Caco-2 (cell line): ENCODE measurements around the gene KCTD17. TPM values are rescaled to one million over a fixed set of nuclear protein-coding genes. Genes with fewer than 3 reads are reported as not detected.

Source experiments
- BruUV-seq: library from RNA; stranded (reverse); fragments of 400-500 nt; replicated peaks from 2 replicates; lab custom pipeline; 2021; lab: Mats Ljungman, UMichigan
- CTCF ChIA-PET: fragments of 300-600 bp; sonication (Branson Sonifier 250); formaldehyde crosslinking; loops from one replicate; lab custom pipeline; 2022; ENCODE audit warnings: antibody characterized with exemption; lab: Charles Lee
- POLR2A ChIA-PET: fragments of 300-600 bp; sonication (Branson Sonifier 250); formaldehyde crosslinking; loops from one replicate; lab custom pipeline; 2022; ENCODE audit warnings: antibody characterized with exemption; lab: Charles Lee
- DNase-seq, 2 experiments: peaks; one replicate each; pipeline versions ENCODE4 v3.0.0 to v3.0.0-alpha.2; 2020 to 2022
- H3K27me3 ChIP-seq: replicated peaks from 2 replicates; pipeline ENCODE4 v1.6.0; 2011; ENCODE audit warnings: low read length; ENCODE audit not compliant: control insufficient read depth, insufficient read depth
- H3K36me3 ChIP-seq: 2 replicates; pipeline ENCODE4 v1.5.1; 2011; ENCODE audit warnings: low read length; ENCODE audit not compliant: control insufficient read depth, insufficient read depth
- H3K4me1 ChIP-seq: fragments of 250-450 bp; sonication (Bioruptor Pico); 2 replicates; pipeline ENCODE4 v1.5.1; 2020; ENCODE audit warnings: mild to moderate bottlenecking
- H3K4me3 ChIP-seq: 2 replicates; pipeline ENCODE4 v1.5.1; 2011; ENCODE audit warnings: low read depth, mild to moderate bottlenecking, control low read depth, low read length
- H3K9me3 ChIP-seq: fragments of 250-450 bp; sonication (Bioruptor Pico); 2 replicates; pipeline ENCODE4 v1.5.1; 2020; ENCODE audit warnings: mild to moderate bottlenecking, moderate library complexity
- H3K27ac Mint-ChIP-seq: one replicate; pipeline ENCODE4 v1.8.0; 2022; ENCODE audit warnings: mixed read lengths; ENCODE audit not compliant: unreplicated experiment
- H3K27me3 Mint-ChIP-seq: one replicate; pipeline ENCODE4 v1.8.0; 2022; ENCODE audit warnings: mixed read lengths; ENCODE audit not compliant: insufficient read depth, unreplicated experiment
- H3K36me3 Mint-ChIP-seq: one replicate; pipeline ENCODE4 v1.8.0; 2022; ENCODE audit warnings: mild to moderate bottlenecking, mixed read lengths; ENCODE audit not compliant: insufficient read depth, unreplicated experiment
- H3K4me1 Mint-ChIP-seq: one replicate; pipeline ENCODE4 v1.8.0; 2022; ENCODE audit warnings: low read depth, mixed read lengths; ENCODE audit not compliant: unreplicated experiment
- H3K4me3 Mint-ChIP-seq: one replicate; pipeline ENCODE4 v1.8.0; 2022; ENCODE audit warnings: mild to moderate bottlenecking, moderate library complexity, mixed read lengths; ENCODE audit not compliant: unreplicated experiment
- H3K9me3 Mint-ChIP-seq: one replicate; pipeline ENCODE4 v1.8.0; 2022; ENCODE audit warnings: mixed read lengths; ENCODE audit not compliant: unreplicated experiment
- intact Hi-C: fragments of 100-400 bp; cut with micrococcal nuclease; formaldehyde crosslinking; loops from one replicate; pipeline ENCODE4 v1.10.0; 2022; ENCODE audit not compliant: unreplicated experiment
- total RNA-seq: library from RNA; stranded (reverse); gene quantifications from 2 replicates; pipeline ENCODE4 v1.2.3, GENCODE V29; 2022
- TF ChIP-seq, protein P1 (sequence below), 2 experiments: fragments of 200-600 bp in 1 of 2; IDR thresholded peaks; 1 replicate in 1 of 2; 2 replicates in 1 of 2; pipeline versions ENCODE4 v1.5.1 to v1.8.0; 2011 to 2022; ENCODE audit warnings: antibody characterized with exemption in 1 of 2, control low read depth in 1 of 2, inconsistent platforms in 1 of 2, low read depth in 1 of 2, low read length in 1 of 2, mild to moderate bottlenecking in 1 of 2, moderate library complexity in 1 of 2; ENCODE audit not compliant: insufficient read depth in 1 of 2, severe bottlenecking in 1 of 2, unreplicated experiment in 1 of 2

KCTD17 gene
- total RNA-seq, 1 experiment from 2014 or later = 19.8 TPM

DNA sequence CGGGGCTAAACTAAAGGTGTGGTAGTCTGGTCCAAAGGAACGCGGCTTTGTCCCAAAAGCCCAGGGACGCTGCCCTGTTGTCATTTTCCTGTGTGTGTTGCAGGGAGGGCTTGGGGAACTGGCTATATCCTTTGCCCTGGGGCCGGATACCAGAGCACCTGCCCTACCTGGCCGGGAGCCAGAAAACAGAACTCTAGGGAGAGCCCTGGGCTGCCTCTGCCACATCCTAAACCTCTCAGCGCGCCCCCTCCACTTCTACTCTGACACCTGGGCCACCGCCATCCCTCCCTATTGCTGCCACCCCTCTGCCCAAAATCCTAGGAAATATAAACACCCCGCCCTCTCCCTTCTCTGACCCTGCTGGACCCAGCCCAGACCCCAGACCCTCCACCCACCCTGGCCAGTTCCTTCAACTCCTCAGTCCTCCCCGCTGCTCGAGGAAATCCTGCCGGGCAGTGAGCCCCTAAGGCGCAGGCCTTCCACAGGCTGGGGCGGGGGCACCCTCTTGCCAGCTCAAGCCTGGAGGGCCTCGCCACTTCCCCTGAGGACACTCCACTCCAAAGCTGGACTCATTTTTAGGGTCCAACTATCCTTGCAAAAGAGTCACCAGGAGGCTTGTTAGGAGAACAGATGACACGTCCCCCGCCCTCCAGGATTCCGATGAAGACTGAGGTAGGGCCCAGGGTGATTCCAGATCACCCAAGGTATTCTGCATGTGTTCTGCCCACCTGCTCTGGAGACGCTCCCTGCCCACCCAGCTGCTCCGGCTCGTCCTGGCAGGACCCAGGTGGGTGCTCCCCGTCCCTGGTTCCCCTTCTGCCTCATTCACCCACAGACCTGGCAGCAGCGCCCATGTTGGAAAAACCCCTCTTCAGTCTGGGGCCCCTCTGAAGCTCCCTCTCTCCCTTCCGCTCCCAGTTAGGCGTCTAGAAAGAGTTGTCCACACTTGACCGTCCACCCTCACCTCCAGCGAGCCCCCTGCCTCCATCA, 12.2 kb downstream of the KCTD17 start:
- H3K9me3 Mint-ChIP-seq = no peaks in the 10 kb centered on the region
- DNase-seq = no peak
- intact Hi-C loops = no loop called here
- no peak overlapping the region for H3K4me3 Mint-ChIP-seq
- no peaks in the 10 kb centered on the region for H3K27me3 Mint-ChIP-seq
- Histone ChIP-seq H3K4me1 (peaks cover 6% of the 10 kb centered on the region; the same call in 1 of the 2 replicates), H3K4me3 (no peak overlapping the region), H3K9me3 (no peaks in the 10 kb centered on the region), H3K27me3 (no peaks in the 10 kb centered on the region), H3K36me3 (no peaks in the 10 kb centered on the region)
- ChIA-PET POLR2A (no interaction called here), CTCF (no interaction called here)
- no peaks in the 10 kb centered on the region for H3K4me1 Mint-ChIP-seq
- no peak overlapping the region for H3K27ac Mint-ChIP-seq
- no peaks in the 10 kb centered on the region for H3K36me3 Mint-ChIP-seq
- TF ChIP-seq, protein P1, sequence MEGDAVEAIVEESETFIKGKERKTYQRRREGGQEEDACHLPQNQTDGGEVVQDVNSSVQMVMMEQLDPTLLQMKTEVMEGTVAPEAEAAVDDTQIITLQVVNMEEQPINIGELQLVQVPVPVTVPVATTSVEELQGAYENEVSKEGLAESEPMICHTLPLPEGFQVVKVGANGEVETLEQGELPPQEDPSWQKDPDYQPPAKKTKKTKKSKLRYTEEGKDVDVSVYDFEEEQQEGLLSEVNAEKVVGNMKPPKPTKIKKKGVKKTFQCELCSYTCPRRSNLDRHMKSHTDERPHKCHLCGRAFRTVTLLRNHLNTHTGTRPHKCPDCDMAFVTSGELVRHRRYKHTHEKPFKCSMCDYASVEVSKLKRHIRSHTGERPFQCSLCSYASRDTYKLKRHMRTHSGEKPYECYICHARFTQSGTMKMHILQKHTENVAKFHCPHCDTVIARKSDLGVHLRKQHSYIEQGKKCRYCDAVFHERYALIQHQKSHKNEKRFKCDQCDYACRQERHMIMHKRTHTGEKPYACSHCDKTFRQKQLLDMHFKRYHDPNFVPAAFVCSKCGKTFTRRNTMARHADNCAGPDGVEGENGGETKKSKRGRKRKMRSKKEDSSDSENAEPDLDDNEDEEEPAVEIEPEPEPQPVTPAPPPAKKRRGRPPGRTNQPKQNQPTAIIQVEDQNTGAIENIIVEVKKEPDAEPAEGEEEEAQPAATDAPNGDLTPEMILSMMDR (IDR thresholded peaks at IDR 0.05; ENCODE audit: insufficient read depth in 1 of 2, low read depth in 1 of 2, low read length in 1 of 2, severe bottlenecking in 1 of 2, unreplicated experiment in 1 of 2) = no peak
- BruUV-seq = no TSS peak

DNA sequence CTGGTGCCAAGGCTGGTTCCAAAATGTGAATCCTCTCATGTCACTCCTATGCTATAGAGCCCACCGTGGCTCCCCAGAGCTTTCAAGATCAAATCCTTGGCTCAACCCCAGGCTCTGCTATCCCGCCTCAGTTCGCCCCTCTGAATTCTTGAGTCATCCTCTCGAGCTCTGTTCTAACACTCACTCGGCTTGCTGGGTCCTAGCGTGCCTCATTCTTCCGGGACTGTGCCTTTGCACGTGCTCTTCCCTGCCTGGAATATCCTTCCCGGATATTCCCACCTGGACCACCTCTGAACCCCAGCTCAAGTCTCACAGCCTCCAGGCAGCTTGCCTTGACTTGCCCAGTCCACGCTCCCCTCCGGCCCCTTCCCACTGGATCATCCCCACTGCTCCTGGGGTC, 13.0 kb downstream of the KCTD17 start:
- no peaks in the 10 kb centered on the region for H3K27me3 Mint-ChIP-seq
- Histone ChIP-seq H3K9me3 (no peaks in the 10 kb centered on the region), H3K36me3 (no peaks in the 10 kb centered on the region), H3K4me3 (no peak overlapping the region), H3K4me1 (peaks cover 6% of the 10 kb centered on the region; the same call in 1 of the 2 replicates), H3K27me3 (no peaks in the 10 kb centered on the region)
- no peak overlapping the region for H3K4me3 Mint-ChIP-seq
- H3K4me1 Mint-ChIP-seq = no peaks in the 10 kb centered on the region
- no peaks in the 10 kb centered on the region for H3K9me3 Mint-ChIP-seq
- no peaks in the 10 kb centered on the region for H3K36me3 Mint-ChIP-seq
- TF ChIP-seq, protein P1 (IDR thresholded peaks at IDR 0.05; ENCODE audit: insufficient read depth in 1 of 2, low read depth in 1 of 2, low read length in 1 of 2, severe bottlenecking in 1 of 2, unreplicated experiment in 1 of 2) = no peak
- POLR2A ChIA-PET = no interaction called here
- BruUV-seq = no TSS peak
- CTCF ChIA-PET = no interaction called here
- H3K27ac Mint-ChIP-seq = no peak overlapping the region
- intact Hi-C loops = no loop called here
- no peak for DNase-seq

DNA sequence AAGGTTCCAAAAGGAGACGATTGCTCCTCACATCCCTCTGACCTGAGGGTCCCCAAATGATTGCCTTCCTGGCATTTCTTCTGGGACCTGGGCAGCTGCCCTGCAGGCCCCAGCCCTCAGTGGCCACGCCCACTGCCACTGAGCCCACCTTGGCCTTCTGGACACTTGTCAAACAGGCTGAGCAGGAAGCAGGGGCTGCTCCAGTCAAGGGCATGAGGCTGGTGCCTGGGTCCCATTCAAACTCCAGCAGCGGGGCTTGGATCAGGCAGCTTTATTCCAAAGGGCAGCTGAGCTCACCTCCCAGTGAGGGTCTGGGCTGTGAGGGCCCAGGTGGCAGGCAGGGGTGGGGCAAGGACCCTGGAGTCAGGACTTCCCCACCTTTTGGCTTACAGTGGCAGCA, 13.6 kb downstream of the KCTD17 start:
- Mint-ChIP-seq H3K4me1 (no peaks in the 10 kb centered on the region), H3K36me3 (no peaks in the 10 kb centered on the region), H3K4me3 (no peak overlapping the region), H3K9me3 (no peaks in the 10 kb centered on the region), H3K27me3 (no peaks in the 10 kb centered on the region), H3K27ac (no peak overlapping the region)
- TF ChIP-seq, protein P1 (IDR thresholded peaks at IDR 0.05; ENCODE audit: insufficient read depth in 1 of 2, low read depth in 1 of 2, low read length in 1 of 2, severe bottlenecking in 1 of 2, unreplicated experiment in 1 of 2) = no peak
- H3K27me3 ChIP-seq = no peaks in the 10 kb centered on the region
- intact Hi-C loops = no loop called here
- H3K9me3 ChIP-seq = no peaks in the 10 kb centered on the region
- H3K4me1 ChIP-seq = peaks cover 6% of the 10 kb centered on the region; the same call in 1 of the 2 replicates
- H3K36me3 ChIP-seq = no peaks in the 10 kb centered on the region
- no TSS peak for BruUV-seq
- DNase-seq = no peak
- ChIA-PET POLR2A (interaction anchor here (0.6 kb wide), 1 partner anchor 563 kb away, joined by 3 read pairs; no protein-coding TSS in a partner anchor), CTCF (no interaction called here)
- no peak overlapping the region for H3K4me3 ChIP-seq
